ELF-1 (cell line): ENCODE data around the gene ANKMY1.

Source experiments
- DNase-seq: peaks from one replicate; pipeline ENCODE4 v3.0.0-alpha.2; 2016; ENCODE audit warnings: low read depth, low spot score

ANKMY1 gene

GRCh38 chr2:240557808-240558207 is at the start of gene ANKMY1:
Gene ANKMY1, minus strand, starts transcription at chr2:240557988. Its CDS starts 653 bp downstream, at chr2:240557335.
- peak; percentile 85 for DNase-seq

- DNase-seq: no peak
Measured at GRCh38 chr2:240605867-240606743, 48.3 kb upstream of the ANKMY1 start.

GRCh38 chr2:240604939-240605716 is 47.3 kb upstream of the ANKMY1 start:
- DNase-seq: no peak

- DNase-seq: peak; percentile 70
Measured at GRCh38 chr2:240604291-240604938, 46.6 kb upstream of the ANKMY1 start.

- no peak for DNase-seq
Measured at GRCh38 chr2:240603846-240604245, 46.1 kb upstream of the ANKMY1 start.

GRCh38 chr2:240603081-240603835 is 45.5 kb upstream of the ANKMY1 start:
- DNase-seq: no peak

- DNase-seq: no peak
Measured at GRCh38 chr2:240602266-240603050, 44.7 kb upstream of the ANKMY1 start.

- no peak for DNase-seq
Measured at GRCh38 chr2:240601831-240602160, 44.0 kb upstream of the ANKMY1 start.

GRCh38 chr2:240601061-240601830 is 43.5 kb upstream of the ANKMY1 start:
- DNase-seq: no peak

GRCh38 chr2:240600451-240600961 is 42.7 kb upstream of the ANKMY1 start:
- DNase-seq: no peak

- DNase-seq: no peak
Measured at GRCh38 chr2:240599141-240599583, 41.4 kb upstream of the ANKMY1 start.

GRCh38 chr2:240598311-240598911 is 40.6 kb upstream of the ANKMY1 start:
- no peak for DNase-seq

GRCh38 chr2:240597419-240598181 is 39.8 kb upstream of the ANKMY1 start:
- no peak for DNase-seq

- no peak for DNase-seq
Measured at GRCh38 chr2:240597054-240597418, 39.2 kb upstream of the ANKMY1 start.

- DNase-seq: no peak
Measured at GRCh38 chr2:240596491-240596931, 38.7 kb upstream of the ANKMY1 start.

- DNase-seq: no peak
Measured at GRCh38 chr2:240596080-240596460, 38.3 kb upstream of the ANKMY1 start.

- DNase-seq: peak; percentile 68
Measured at GRCh38 chr2:240595381-240596079, 37.7 kb upstream of the ANKMY1 start.
